Transverse colon (tissue), 4 donors: Measurements from ENCODE around the gene TANGO6. TPM values are rescaled to one million over a fixed set of nuclear protein-coding genes. Genes with fewer than 3 reads are reported as not detected.

Source experiments
- DNase-seq: peaks from one replicate; pipeline ENCODE4 v3.0.0-alpha.2; 2019
- H3K27ac ChIP-seq, 4 donors: fragments of 200-600 bp; sonication (generic); 2 replicates each; pipeline ENCODE4 v1.5.1; 2016 to 2018; ENCODE audit warnings: inconsistent platforms in 4 of 4
- H3K27me3 ChIP-seq: fragments of 200-600 bp; sonication (generic); 2 replicates; pipeline ENCODE4 v1.5.1; 2017; ENCODE audit warnings: inconsistent platforms
- H3K36me3 ChIP-seq, 4 donors: fragments of 200-600 bp; sonication (generic); 2 replicates each; pipeline ENCODE4 v1.5.1; 2017 to 2019; ENCODE audit warnings: inconsistent platforms in 4 of 4
- H3K4me1 ChIP-seq, 4 donors: fragments of 200-600 bp; sonication (generic); 2 replicates each; pipeline ENCODE4 v1.5.1; 2017 to 2020; ENCODE audit warnings: inconsistent platforms in 4 of 4
- H3K4me3 ChIP-seq, 4 donors: fragments of 200-600 bp; sonication (generic); 1 replicate in 1 of 4; 2 replicates in 3 of 4; pipeline versions ENCODE4 v1.5.1 to v1.6.1; 2017 to 2019; ENCODE audit warnings: inconsistent platforms in 4 of 4
- H3K9me3 ChIP-seq, 2 donors: fragments of 200-600 bp; sonication (generic); 2 replicates each; pipeline ENCODE4 v1.5.1; 2017 to 2019; ENCODE audit warnings: inconsistent platforms in 2 of 2
- CTCF ChIP-seq, 5 experiments: fragments of 200-600 bp in 3 of 5; fragments of 450-650 bp in 2 of 5; sonication (generic) in 3 of 5; IDR thresholded peaks; 1 replicate in 2 of 5; 2 replicates in 3 of 5; pipeline ENCODE4 v1.5.1; 2016 to 2017; ENCODE audit warnings: antibody characterized with exemption in 5 of 5, inconsistent platforms in 3 of 5, mild to moderate bottlenecking in 2 of 5, moderate library complexity in 1 of 5
- EP300 ChIP-seq: sonication (generic); formaldehyde crosslinking; IDR thresholded peaks from one replicate; pipeline ENCODE4 v1.6.1; 2017; ENCODE audit warnings: antibody characterized with exemption, low read depth
- POLR2A ChIP-seq: fragments of 450-650 bp; IDR thresholded peaks from one replicate; pipeline ENCODE4 v1.6.1; 2016; ENCODE audit warnings: antibody characterized with exemption, mild to moderate bottlenecking, moderate library complexity
- POLR2AphosphoS5 ChIP-seq, 3 donors: sonication (generic); formaldehyde crosslinking; IDR thresholded peaks; one replicate each; pipeline ENCODE4 v1.6.1; 2016; ENCODE audit warnings: antibody characterized with exemption in 3 of 3
- WGBS, 2 donors: methylation state at CpG; one replicate each; pipeline ENCODE4 v1.1.5; 2018; ENCODE audit warnings: low coverage in 1 of 2; 5-methylcytosine and 5-hydroxymethylcytosine counted together
- in situ Hi-C, 4 donors: fragments of 200-750 bp; cut with MboI; loops; one replicate each; pipeline versions ENCODE4 v1.15.0 to v1.15.1; 2017; ENCODE audit warnings: low sequenced_read_pairs in 3 of 4, low pct_ligation_motif_present in 1 of 4, low pct_unique_long_range_greater_than_20kb in 1 of 4
- intact Hi-C: fragments of 100-400 bp; cut with DNase I; formaldehyde crosslinking; loops from one replicate; pipeline ENCODE4 v1.15.1; 2023; ENCODE audit warnings: low total_unique reads
- total RNA-seq, 4 donors: library from RNA; depleted of rRNA; stranded (reverse); fragments of >200 nt; gene quantifications; one replicate each; pipeline ENCODE4 v1.1.0, GENCODE V29; 2016

TANGO6 gene
- total RNA-seq, 4 donors from 2014 or later = 10.6 to 55.4 (median 22.8) TPM

DNA sequence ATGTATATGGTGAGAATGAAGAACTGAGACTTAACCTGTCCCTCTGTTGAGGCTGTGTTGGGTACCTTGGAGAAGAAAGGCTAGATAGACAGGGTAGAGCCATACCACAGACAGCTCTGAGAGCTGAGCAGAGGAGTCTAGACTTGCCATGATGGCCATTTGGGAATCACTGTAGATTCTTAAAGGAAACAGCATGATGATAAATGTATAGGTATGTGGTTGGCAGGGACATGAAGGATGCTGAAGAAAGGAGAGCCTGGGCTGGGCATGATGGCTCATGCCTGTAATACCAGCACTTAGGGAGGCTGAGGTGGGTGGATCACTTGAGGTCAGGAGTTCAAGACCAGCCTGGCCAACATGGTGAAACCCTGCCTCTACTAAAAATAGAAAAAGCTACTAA is 147.7 kb downstream of the TANGO6 start:
- intact Hi-C loops = no loop called here
- no peaks in the 10 kb centered on the region for H3K27me3 ChIP-seq
- no peaks in the 10 kb centered on the region for H3K36me3 ChIP-seq
- H3K9me3 ChIP-seq = no peaks in the 10 kb centered on the region
- no peak for DNase-seq
- no peak overlapping the region for H3K27ac ChIP-seq
- in situ Hi-C loops = no loop called here
- H3K4me3 ChIP-seq = no peak overlapping the region
- TF ChIP-seq EP300 = no peak
- TF ChIP-seq POLR2A = no peak
- no peak for TF ChIP-seq POLR2AphosphoS5 (IDR thresholded peaks at IDR 0.05)
- TF ChIP-seq CTCF (IDR thresholded peaks at IDR 0.05) = no peak
- peaks cover 0 to 29% (median 4%) of the 10 kb centered on the region in 4 donors for H3K4me1 ChIP-seq

- intact Hi-C loops = no loop called here
- H3K9me3 ChIP-seq = no peaks in the 10 kb centered on the region
- 78% methylated on average over 3 to 5 of the region's 5 CpGs for WGBS, 2 donors
- H3K4me1 ChIP-seq = peaks cover 0 to 29% (median 4%) of the 10 kb centered on the region in 4 donors
- H3K4me3 ChIP-seq = no peak overlapping the region
- no peaks in the 10 kb centered on the region for H3K36me3 ChIP-seq
- TF ChIP-seq EP300 = no peak
- TF ChIP-seq POLR2A = no peak
- no peak for TF ChIP-seq CTCF (IDR thresholded peaks at IDR 0.05)
- no peak for TF ChIP-seq POLR2AphosphoS5 (IDR thresholded peaks at IDR 0.05)
- no peaks in the 10 kb centered on the region for H3K27me3 ChIP-seq
- in situ Hi-C loops = no loop called here
- DNase-seq = no peak
- H3K27ac ChIP-seq = no peak overlapping the region
Measured at GRCh38 chr16:68992521-68992920, 149.2 kb downstream of the TANGO6 start.

- H3K4me1 ChIP-seq = peaks cover 0 to 29% (median 4%) of the 10 kb centered on the region in 4 donors
- 53 to 65% methylated on average over 2 to 3 of the region's 3 CpGs for WGBS, 2 donors
- H3K9me3 ChIP-seq = no peaks in the 10 kb centered on the region
- H3K27ac ChIP-seq = peak overlapping the region; percentile 40 to 55 (median 54)
- DNase-seq = no peak
- H3K27me3 ChIP-seq = no peaks in the 10 kb centered on the region
- no peak for TF ChIP-seq POLR2A
- H3K36me3 ChIP-seq = no peaks in the 10 kb centered on the region
- in situ Hi-C loops (no loop called here), intact Hi-C loops (no loop called here)
- no peak overlapping the region for H3K4me3 ChIP-seq
Measured at GRCh38 chr16:68993456-68993855, 150.1 kb downstream of the TANGO6 start.

GRCh38 chr16:68993885-68994284 is 150.6 kb downstream of the TANGO6 start:
- 25 to 35% methylated on average over 1 of the region's 1 CpG for WGBS, 2 donors
- Histone ChIP-seq H3K9me3 (no peaks in the 10 kb centered on the region), H3K27me3 (no peaks in the 10 kb centered on the region), H3K36me3 (no peaks in the 10 kb centered on the region), H3K27ac (peak overlapping the region; percentile 40 to 55 (median 54)), H3K4me3 (no peak overlapping the region), H3K4me1 (peaks cover 0 to 29% (median 4%) of the 10 kb centered on the region in 4 donors)
- TF ChIP-seq POLR2AphosphoS5 (IDR thresholded peaks at IDR 0.05) (peak in 1 of 3 donors; percentile 15), CTCF (IDR thresholded peaks at IDR 0.05) (no peak)
- intact Hi-C loops = no loop called here
- no peak for DNase-seq
- in situ Hi-C loops = no loop called here

DNA sequence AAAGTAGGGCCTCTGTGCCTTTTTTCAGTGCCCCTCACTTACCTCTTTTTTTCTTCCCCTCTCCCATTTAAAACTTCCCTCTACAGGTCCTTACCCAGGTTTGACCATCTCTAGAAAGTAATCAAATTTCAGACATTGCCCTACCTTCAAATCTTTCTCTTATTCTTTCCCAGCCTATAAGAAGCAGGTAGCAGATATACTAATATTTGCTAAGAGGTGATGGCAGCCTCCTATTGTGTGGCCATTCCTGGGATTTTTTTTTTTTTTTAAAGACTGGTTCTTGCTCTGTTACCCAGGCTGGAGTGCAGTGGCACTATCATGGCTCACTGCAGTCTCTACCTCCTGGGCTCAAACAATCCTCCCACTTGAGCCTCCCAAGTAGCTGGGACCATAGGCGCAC is 151.0 kb downstream of the TANGO6 start:
- Histone ChIP-seq H3K27ac (peak overlapping the region; percentile 40 to 55 (median 54)), H3K4me1 (peaks cover 0 to 29% (median 4%) of the 10 kb centered on the region in 4 donors), H3K9me3 (no peaks in the 10 kb centered on the region), H3K27me3 (no peaks in the 10 kb centered on the region), H3K36me3 (no peaks in the 10 kb centered on the region), H3K4me3 (no peak overlapping the region)
- no peak for TF ChIP-seq POLR2AphosphoS5 (IDR thresholded peaks at IDR 0.05)
- no peak for TF ChIP-seq CTCF (IDR thresholded peaks at IDR 0.05)
- TF ChIP-seq EP300 = no peak
- no peak for TF ChIP-seq POLR2A
- DNase-seq = no peak
- intact Hi-C loops (no loop called here), in situ Hi-C loops (no loop called here)
- WGBS, 2 donors = 100% methylated on average over 1 of the region's 1 CpG; no CpG with 5 or more reads in 1 of the 2 donors
